Right lobe of liver (tissue), 4 donors: ENCODE measurements around the gene TJP1.

ENCODE experiments used
- CTCF ChIP-seq, 4 donors: fragments of 200-600 bp in 3 of 4; fragments of 450-650 bp in 1 of 4; IDR thresholded peaks; one replicate each; pipeline versions ENCODE4 v1.5.1 to v1.8.0; 2016 to 2022; ENCODE audit warnings: antibody characterized with exemption in 4 of 4, mild to moderate bottlenecking in 2 of 4
- POLR2A ChIP-seq: fragments of 450-650 bp; IDR thresholded peaks from one replicate; pipeline ENCODE4 v1.6.1; 2017; ENCODE audit warnings: antibody characterized with exemption, mild to moderate bottlenecking
- donor health status: DM: no; HTN: no; CAD: no.
- donor health status: DM: no; HTN: no; CAD: no.
- donor health status: DM: no; HTN: yes; CAD: no.

- TF ChIP-seq CTCF (IDR thresholded peaks at IDR 0.05) (no peak), POLR2A (no peak)
Measured at GRCh38 chr15:29708519-29708918, 113.7 kb downstream of the TJP1 start.
